Liver (tissue), 9 donors: ENCODE measurements around the gene ERVW-1. TPM values are rescaled to one million over a fixed set of nuclear protein-coding genes. Genes with fewer than 3 reads are reported as not detected.
"Not testable (repeated sequence)": the region's sequence is repeated elsewhere in the genome, so short reads cannot be mapped to it uniquely, and the experiment has no call there.

Source experiments
- DNase-seq: peaks from one replicate; pipeline ENCODE4 v3.0.0-alpha.2; 2017; ENCODE audit warnings: low spot score
- H3K27ac ChIP-seq, 2 donors: one replicate each; pipeline ENCODE4 v1.7.0; 2013; ENCODE audit warnings: inconsistent platforms in 2 of 2, low read length in 2 of 2, control low read depth in 1 of 2, low read depth in 1 of 2, mild to moderate bottlenecking in 1 of 2
- H3K27me3 ChIP-seq, 4 donors: one replicate each; pipeline versions ENCODE4 v1.6.1 to v1.7.0; 2013; ENCODE audit warnings: low read length in 3 of 4, inconsistent platforms in 1 of 4, mild to moderate bottlenecking in 1 of 4, moderate library complexity in 1 of 4; ENCODE audit not compliant: control insufficient read depth in 4 of 4, insufficient read depth in 4 of 4
- H3K36me3 ChIP-seq, 4 donors: one replicate each; pipeline versions ENCODE4 v1.6.1 to v1.7.0; 2013; ENCODE audit warnings: low read length in 3 of 4, mild to moderate bottlenecking in 3 of 4, low read depth in 1 of 4, moderate library complexity in 1 of 4; ENCODE audit not compliant: control insufficient read depth in 4 of 4, insufficient read depth in 3 of 4
- H3K4me1 ChIP-seq, 4 donors: one replicate each; pipeline versions ENCODE4 v1.6.1 to v1.7.0; 2013; ENCODE audit warnings: low read length in 3 of 4, mild to moderate bottlenecking in 3 of 4, moderate library complexity in 1 of 4; ENCODE audit not compliant: control insufficient read depth in 4 of 4, insufficient read depth in 4 of 4
- H3K4me3 ChIP-seq, 3 donors: one replicate each; pipeline versions ENCODE4 v1.6.1 to v1.7.0; 2013; ENCODE audit warnings: low read length in 3 of 3, control low read depth in 1 of 3, low read depth in 1 of 3, mild to moderate bottlenecking in 1 of 3
- H3K9ac ChIP-seq, 2 donors: one replicate each; pipeline ENCODE4 v1.7.0; 2013; ENCODE audit warnings: low read length in 2 of 2, mild to moderate bottlenecking in 2 of 2, moderate library complexity in 2 of 2, control low read depth in 1 of 2, low read depth in 1 of 2
- H3K9me3 ChIP-seq, 4 donors: one replicate each; pipeline versions ENCODE4 v1.6.1 to v1.7.0; 2013; ENCODE audit warnings: low read length in 3 of 4; ENCODE audit not compliant: control insufficient read depth in 4 of 4
- CTCF ChIP-seq: fragments of 150-350 bp; IDR thresholded peaks from 2 replicates; pipeline ENCODE4 v1.5.1; 2017; ENCODE audit warnings: improper control_type of control experiment, low read depth, low read length; ENCODE audit not compliant: missing input control
- EGR1 ChIP-seq, 2 donors: IDR thresholded peaks; 2 replicates each; pipeline ENCODE4 v1.6.1; 2016 to 2018; ENCODE audit warnings: antibody characterized with exemption in 2 of 2, low read depth in 2 of 2
- FOXA1 ChIP-seq: IDR thresholded peaks from 2 replicates; pipeline ENCODE4 v1.6.1; 2016; ENCODE audit warnings: antibody characterized with exemption
- HNF4G ChIP-seq: IDR thresholded peaks from 2 replicates; pipeline ENCODE4 v1.6.1; 2016; ENCODE audit warnings: antibody characterized with exemption
- JUND ChIP-seq, 2 donors: IDR thresholded peaks; 2 replicates each; pipeline ENCODE4 v1.6.1; 2016; ENCODE audit warnings: antibody characterized with exemption in 2 of 2
- NR2F2 ChIP-seq: IDR thresholded peaks from 2 replicates; pipeline ENCODE4 v1.6.1; 2016; ENCODE audit warnings: antibody characterized with exemption
- RAD21 ChIP-seq, 2 donors: IDR thresholded peaks; 2 replicates each; pipeline ENCODE4 v1.6.1; 2016; ENCODE audit warnings: antibody characterized with exemption in 2 of 2, mild to moderate bottlenecking in 2 of 2
- REST ChIP-seq: IDR thresholded peaks from 2 replicates; pipeline ENCODE4 v1.6.1; 2016; ENCODE audit warnings: antibody characterized with exemption, mild to moderate bottlenecking
- SP1 ChIP-seq: IDR thresholded peaks from 2 replicates; pipeline ENCODE4 v1.6.1; 2018; ENCODE audit warnings: antibody characterized with exemption, mild to moderate bottlenecking
- TAF1 ChIP-seq: conservative IDR thresholded peaks from 2 replicates; pipeline ENCODE4 v1.6.1; 2016; ENCODE audit warnings: antibody characterized with exemption, mild to moderate bottlenecking
- YY1 ChIP-seq: IDR thresholded peaks from 2 replicates; pipeline ENCODE4 v1.6.1; 2016; ENCODE audit warnings: antibody characterized with exemption, mild to moderate bottlenecking
- WGBS: extraction: QIAGEN DNeasy Blood & Tissue Kit; methylation state at CpG from one replicate; pipeline ENCODE4 v1.1.7; 2013; 5-methylcytosine and 5-hydroxymethylcytosine counted together
- polyA plus RNA-seq, 2 donors: library from polyadenylated mRNA; stranded (reverse) in 1 of 2; unstranded in 1 of 2; fragments of 200-250 nt in 1 of 2; fragments of >200 nt in 1 of 2; fragmentation: Nextera tagmentation in 1 of 2; extraction: Ambion mirVana in 1 of 2; gene quantifications; one replicate each; pipeline versions ENCODE4 v1.2.1 to v1.2.3, GENCODE V29; 2013 to 2015
- total RNA-seq, 2 donors: library from RNA; depleted of rRNA; stranded (reverse); fragments of >200 nt; gene quantifications; one replicate each; pipeline ENCODE4 v1.2.3, GENCODE V29; 2014
- donor health status: healthy.
- donor health status: healthy.
- donor health status: healthy.
- donor health status: healthy.
- donor health status: healthy.

Gene ERVW-1
- total RNA-seq (not detected), polyA plus RNA-seq (under 1 TPM in 1 of 2 donors, not detected in 1; 0.19 TPM)

- H3K4me1 ChIP-seq, H3K36me3 ChIP-seq, H3K9me3 ChIP-seq, H3K9ac ChIP-seq, H3K4me3 ChIP-seq, H3K27ac ChIP-seq, DNase-seq, H3K27me3 ChIP-seq: not testable (repeated sequence)
- WGBS = 95% methylated on average over 11 of the region's 11 CpGs
These were observed at the start of gene ERVW-1 for GRCh38 chr7:92477681-92478080. Gene ERVW-1, minus strand, starts transcription at chr7:92477946. Its CDS starts 7,565 bp downstream, at chr7:92470381.

DNA sequence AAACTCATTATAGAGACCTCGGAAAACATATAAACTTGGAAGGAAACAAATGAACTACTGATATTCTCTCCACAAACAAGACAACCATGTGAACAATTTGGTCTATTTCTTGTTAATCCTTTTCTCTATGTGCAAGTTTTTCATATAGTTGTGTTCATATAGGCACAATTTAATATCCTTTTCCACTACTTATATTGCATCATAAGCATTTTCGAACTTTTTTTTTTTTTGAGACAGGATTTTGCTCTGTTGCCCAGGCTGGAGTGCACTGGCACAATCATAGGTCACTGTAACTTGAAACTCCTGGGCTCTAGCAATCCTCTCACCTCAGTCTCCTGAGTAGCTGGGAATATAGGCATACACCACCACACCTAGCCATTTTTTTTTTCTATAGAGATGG, 45.4 kb upstream of the ERVW-1 start:
- Histone ChIP-seq H3K9ac (no peak overlapping the region), H3K4me1 (peaks cover 2 to 11% (median 8%) of the 10 kb centered on the region in 4 donors), H3K27ac (no peak overlapping the region), H3K27me3 (no peaks in the 10 kb centered on the region), H3K9me3 (no peaks in the 10 kb centered on the region), H3K4me3 (no peak overlapping the region), H3K36me3 (peaks cover 0 to 6% (median 1%) of the 10 kb centered on the region in 4 donors)
- WGBS = 89% methylated on average over 2 of the region's 2 CpGs
- no peak for TF ChIP-seq REST
- TF ChIP-seq YY1 = no peak
- no peak for TF ChIP-seq FOXA1
- no peak for TF ChIP-seq EGR1 (IDR thresholded peaks at IDR 0.05; ENCODE audit: low read depth in 2 of 2)
- no peak for TF ChIP-seq HNF4G
- TF ChIP-seq TAF1 = no peak
- TF ChIP-seq RAD21 (IDR thresholded peaks at IDR 0.05) = no peak
- no peak for TF ChIP-seq CTCF
- TF ChIP-seq JUND (IDR thresholded peaks at IDR 0.05) = no peak
- TF ChIP-seq NR2F2 = no peak
- no peak for TF ChIP-seq SP1
- DNase-seq = no peak

DNA sequence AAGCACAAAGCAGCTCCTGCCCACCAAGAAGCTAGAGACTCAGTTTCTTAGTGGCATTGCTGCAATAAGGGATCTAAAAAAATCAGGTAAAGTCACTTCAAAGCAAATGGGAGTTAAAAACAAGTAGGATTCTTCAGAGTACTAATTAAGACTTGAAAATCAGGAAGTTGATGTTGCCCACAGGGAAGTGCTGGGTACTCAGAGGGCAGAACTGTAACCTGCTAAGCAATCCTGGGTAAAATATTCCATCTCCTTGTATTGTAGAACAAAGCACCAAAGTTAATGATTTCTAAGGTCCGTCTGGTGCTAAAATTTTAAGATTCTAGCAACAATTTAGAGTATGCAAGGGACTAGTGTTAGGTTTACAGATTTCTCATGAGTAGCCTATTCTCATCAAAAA, 42.3 kb upstream of the ERVW-1 start:
- WGBS = 95% methylated on average over 1 of the region's 1 CpG
- H3K27ac ChIP-seq = no peak overlapping the region
- no peak overlapping the region for H3K9ac ChIP-seq
- no peak for DNase-seq
- H3K27me3 ChIP-seq = no peaks in the 10 kb centered on the region
- no peaks in the 10 kb centered on the region for H3K9me3 ChIP-seq
- peaks cover 3 to 20% (median 13%) of the 10 kb centered on the region in 4 donors for H3K36me3 ChIP-seq
- H3K4me1 ChIP-seq = no peaks in the 10 kb centered on the region
- H3K4me3 ChIP-seq = no peak overlapping the region
- TF ChIP-seq NR2F2 = no peak
